Kidney tubule cell (primary cell): ENCODE data around the gene ZNF330.

Source experiments
- DNase-seq: peaks from one replicate; pipeline ENCODE4 v3.0.0-alpha.2; 2018; ENCODE audit warnings: low spot score

The ZNF330 gene

GRCh38 chr4:141233673-141234072 lies 13.0 kb downstream of the ZNF330 start:
- no peak for DNase-seq

- DNase-seq: no peak
Observed at GRCh38 chr4:141238186-141238585, 17.5 kb downstream of the ZNF330 start.

GRCh38 chr4:141240259-141240658 lies 19.6 kb downstream of the ZNF330 start:
- DNase-seq: no peak

- DNase-seq: no peak
Observed at GRCh38 chr4:141240671-141241070, 20.0 kb downstream of the ZNF330 start.

GRCh38 chr4:141241986-141242385 lies 21.3 kb downstream of the ZNF330 start:
- no peak for DNase-seq

- no peak for DNase-seq
Observed at GRCh38 chr4:141244419-141244818, 23.7 kb downstream of the ZNF330 start.

GRCh38 chr4:141246243-141246642 lies 25.5 kb downstream of the ZNF330 start:
- peak; percentile 56 for DNase-seq

GRCh38 chr4:141246683-141247429 lies 26.2 kb downstream of the ZNF330 start:
- DNase-seq: peak; percentile 13

- no peak for DNase-seq
Observed at GRCh38 chr4:141247430-141247780, 26.7 kb downstream of the ZNF330 start.

- DNase-seq: no peak
Observed at GRCh38 chr4:141248029-141248428, 27.3 kb downstream of the ZNF330 start.

- no peak for DNase-seq
Observed at GRCh38 chr4:141248486-141248885, 27.8 kb downstream of the ZNF330 start.

- DNase-seq: peak; percentile 22
Observed at GRCh38 chr4:141254326-141254725, 33.6 kb downstream of the ZNF330 start.

GRCh38 chr4:141255016-141255415 lies 34.3 kb downstream of the ZNF330 start:
- DNase-seq: peak; percentile 57

- DNase-seq: no peak
Observed at GRCh38 chr4:141258558-141258957, 37.9 kb downstream of the ZNF330 start.

- peak; percentile 43 for DNase-seq
Observed at GRCh38 chr4:141275834-141276233, 55.1 kb downstream of the ZNF330 start.

GRCh38 chr4:141283152-141283551 lies 62.5 kb downstream of the ZNF330 start:
- no peak for DNase-seq

GRCh38 chr4:141283563-141283962 lies 62.9 kb downstream of the ZNF330 start:
- no peak for DNase-seq
